CD4-positive, alpha-beta T cell (primary cell): ENCODE results near the gene ARHGAP26. TPM values are rescaled to one million over a fixed set of nuclear protein-coding genes. Genes with fewer than 3 reads are reported as not detected.
A peak's percentile ranks its signal among the peaks of the same experiment; 100 is the strongest.

Experiments used
- ATAC-seq: fragments of 200-7000 bp; cut with Tn5 transposase; one replicate; pipeline ENCODE4 v1.10.0; 2022; ENCODE audit warnings: mild to moderate bottlenecking; ENCODE audit not compliant: poor library complexity
- CTCF ChIA-PET: fragments of 350-600 bp; sonication (Branson Sonifier 250); formaldehyde crosslinking; loops from one replicate; lab custom pipeline; 2021; ENCODE audit warnings: antibody characterized with exemption, inconsistent platforms; lab: Charles Lee
- POLR2A ChIA-PET: fragments of 350-600 bp; sonication (Branson Sonifier 250); formaldehyde crosslinking; loops from one replicate; lab custom pipeline; 2021; ENCODE audit warnings: antibody characterized with exemption, inconsistent platforms; lab: Charles Lee
- DNase-seq, 14 experiments: peaks; one replicate each; pipeline ENCODE4 v3.0.0-alpha.2; 2013 to 2020; ENCODE audit warnings: mixed read lengths in 2 of 14
- H3K27ac ChIP-seq, 2 donors: one replicate each; pipeline versions ENCODE4 v1.5.1 to v1.7.0; 2013; ENCODE audit warnings: low read length in 2 of 2, low read depth in 1 of 2, mild to moderate bottlenecking in 1 of 2
- H3K27me3 ChIP-seq, 2 experiments: 1 replicate in 1 of 2; 2 replicates in 1 of 2; pipeline versions ENCODE4 v1.6.1 to v1.7.0; 2013; ENCODE audit warnings: low read length in 2 of 2, control low read depth in 1 of 2, mild to moderate bottlenecking in 1 of 2, moderate library complexity in 1 of 2; ENCODE audit not compliant: insufficient read depth in 2 of 2, control insufficient read depth in 1 of 2
- H3K36me3 ChIP-seq: one replicate; pipeline ENCODE4 v1.6.1; 2013; ENCODE audit warnings: low read length, control low read depth; ENCODE audit not compliant: insufficient read depth
- H3K4me1 ChIP-seq: one replicate; pipeline ENCODE4 v1.6.1; 2013; ENCODE audit warnings: low read length, control low read depth; ENCODE audit not compliant: insufficient read depth
- H3K4me3 ChIP-seq: one replicate; pipeline ENCODE4 v1.5.1; 2013; ENCODE audit warnings: mild to moderate bottlenecking, low read length, moderate library complexity
- H3K9me3 ChIP-seq, 2 experiments: 1 replicate in 1 of 2; 2 replicates in 1 of 2; pipeline versions ENCODE4 v1.6.1 to v1.7.0; 2013; ENCODE audit warnings: low read length in 2 of 2, mild to moderate bottlenecking in 2 of 2, control low read depth in 1 of 2, moderate library complexity in 1 of 2; ENCODE audit not compliant: control insufficient read depth in 1 of 2, insufficient read depth in 1 of 2
- H3K27ac Mint-ChIP-seq: one replicate; pipeline ENCODE4 v1.8.0; 2020; ENCODE audit warnings: mixed read lengths
- H3K27me3 Mint-ChIP-seq: one replicate; pipeline ENCODE4 v1.8.0; 2021; ENCODE audit warnings: mixed read lengths
- H3K36me3 Mint-ChIP-seq: one replicate; pipeline ENCODE4 v1.8.0; 2021; ENCODE audit warnings: low read depth, mixed read lengths
- H3K4me1 Mint-ChIP-seq: one replicate; pipeline ENCODE4 v1.8.0; 2021; ENCODE audit warnings: low read depth, mixed read lengths
- H3K4me3 Mint-ChIP-seq: one replicate; pipeline ENCODE4 v1.8.0; 2020; ENCODE audit warnings: mild to moderate bottlenecking, mixed read lengths
- H3K9me3 Mint-ChIP-seq: one replicate; pipeline ENCODE4 v1.8.0; 2020; ENCODE audit warnings: mixed read lengths
- CTCF ChIP-seq: fragments of 200-600 bp; IDR thresholded peaks from one replicate; pipeline ENCODE4 v1.8.0; 2022; ENCODE audit warnings: antibody characterized with exemption, mild to moderate bottlenecking
- intact Hi-C, 2 experiments: fragments of 100-400 bp; cut with DNase I in 1 of 2; cut with micrococcal nuclease in 1 of 2; formaldehyde crosslinking; loops; one replicate each; pipeline versions ENCODE4 v1.15.1 to v1.9.0; 2023 to 2025; cut with DNase I, micrococcal nuclease
- total RNA-seq, 174 experiments: library from RNA in 2 of 174; stranded (reverse) in 2 of 174; gene quantifications; one replicate each; pipeline ENCODE4 v1.2.3 and lab custom pipeline; 2021 to 2026

Gene ARHGAP26
- total RNA-seq, 2 experiments from 2014 or later: 24.9 to 27.3 TPM

GRCh38 chr5:142783601-142784341, 13.6 kb downstream of the ARHGAP26 start:
- Histone ChIP-seq H3K9me3 (no peaks in the 10 kb centered on the region), H3K4me3 (peak overlapping the region; percentile 32), H3K36me3 (no peaks in the 10 kb centered on the region), H3K27ac (peak overlapping the region in 1 of 2 donors; percentile 14), H3K27me3 (no peaks in the 10 kb centered on the region), H3K4me1 (peaks cover 44% of the 10 kb centered on the region)
- ATAC-seq (peak; percentile 49), DNase-seq (peak in 4 of 14 experiments; percentile 37 to 72 (median 44))
- H3K27me3 Mint-ChIP-seq: no peaks in the 10 kb centered on the region
- H3K27ac Mint-ChIP-seq: no peak overlapping the region
- H3K9me3 Mint-ChIP-seq: no peaks in the 10 kb centered on the region
- no peak for TF ChIP-seq CTCF
- peak overlapping the region; percentile 34 for H3K4me3 Mint-ChIP-seq
- CTCF ChIA-PET: interaction anchor here (0.6 to 1.6 kb wide), 4 partner anchors 20 to 1150 kb away, joined by 3 to 7 read pairs (median 4); no protein-coding TSS in a partner anchor
- POLR2A ChIA-PET: interaction anchor here (0.7 to 3.4 kb wide), 3 partner anchors 13 to 17 kb away, joined by 3 to 9 read pairs (median 9); partner anchors contain the start of gene ARHGAP26
- intact Hi-C loops: no loop called here
- no peaks in the 10 kb centered on the region for H3K36me3 Mint-ChIP-seq
- peaks cover 77% of the 10 kb centered on the region for H3K4me1 Mint-ChIP-seq

GRCh38 chr5:142784401-142784955, 14.3 kb downstream of the ARHGAP26 start:
- Histone ChIP-seq H3K4me3 (peak overlapping the region; percentile 32), H3K4me1 (peaks cover 40% of the 10 kb centered on the region), H3K27ac (peak overlapping the region in 1 of 2 donors; percentile 14), H3K9me3 (no peaks in the 10 kb centered on the region), H3K27me3 (no peaks in the 10 kb centered on the region), H3K36me3 (no peaks in the 10 kb centered on the region)
- Mint-ChIP-seq H3K36me3 (peaks cover under 1% of the 10 kb centered on the region), H3K27ac (no peak overlapping the region), H3K9me3 (no peaks in the 10 kb centered on the region), H3K27me3 (no peaks in the 10 kb centered on the region), H3K4me3 (peak overlapping the region; percentile 34), H3K4me1 (peaks cover 76% of the 10 kb centered on the region)
- ChIA-PET CTCF (interaction anchor here (0.7 to 1.6 kb wide), 2 partner anchors 82 to 846 kb away, joined by 3 to 7 read pairs; no protein-coding TSS in a partner anchor), POLR2A (interaction anchor here (0.7 to 3.4 kb wide), 2 partner anchors 14 to 16 kb away, joined by 3 to 9 read pairs; partner anchors contain the start of gene ARHGAP26)
- no peak for TF ChIP-seq CTCF
- DNase-seq (no peak), ATAC-seq (no peak)
- intact Hi-C loops: no loop called here

- Histone ChIP-seq H3K27me3 (no peaks in the 10 kb centered on the region), H3K27ac (no peak overlapping the region), H3K36me3 (no peaks in the 10 kb centered on the region), H3K9me3 (no peaks in the 10 kb centered on the region), H3K4me3 (no peak overlapping the region), H3K4me1 (peaks cover 40% of the 10 kb centered on the region)
- no peak overlapping the region for H3K27ac Mint-ChIP-seq
- ChIA-PET CTCF (interaction anchor here (0.7 to 1.6 kb wide), 3 partner anchors 13 to 846 kb away, joined by 3 to 7 read pairs (median 5); no protein-coding TSS in a partner anchor), POLR2A (interaction anchor here (3.4 kb wide), 1 partner anchor 15 kb away, joined by 9 read pairs; the partner anchor contains the start of gene ARHGAP26)
- peaks cover 4% of the 10 kb centered on the region for H3K36me3 Mint-ChIP-seq
- DNase-seq (no peak), ATAC-seq (no peak)
- no peaks in the 10 kb centered on the region for H3K9me3 Mint-ChIP-seq
- no peak overlapping the region for H3K4me3 Mint-ChIP-seq
- peaks cover 74% of the 10 kb centered on the region for H3K4me1 Mint-ChIP-seq
- TF ChIP-seq CTCF: no peak
- intact Hi-C loops: no loop called here
- H3K27me3 Mint-ChIP-seq: no peaks in the 10 kb centered on the region
These were observed 15.0 kb downstream of the ARHGAP26 start for GRCh38 chr5:142785206-142785605.
